Osteoblast (primary cell): Measurements from ENCODE around the gene ADI1. TPM values are rescaled to one million over a fixed set of nuclear protein-coding genes. Genes with fewer than 3 reads are reported as not detected.
A peak's percentile ranks its signal among the peaks of the same experiment; 100 is the strongest.

Experiments
- DNase-seq: peaks from one replicate; pipeline ENCODE4 v3.0.0; 2011; ENCODE audit warnings: low spot score, mixed read lengths; ENCODE audit not compliant: insufficient read length; ENCODE audit errors: missing footprints
- H2AFZ ChIP-seq: 2 replicates; pipeline ENCODE4 v1.6.0; 2011; ENCODE audit warnings: mild to moderate bottlenecking, low read length
- H3K27ac ChIP-seq: 2 replicates; pipeline ENCODE4 v1.5.1; 2011; ENCODE audit warnings: mild to moderate bottlenecking, low read depth, low read length, moderate library complexity
- H3K27me3 ChIP-seq: 2 replicates; pipeline ENCODE4 v1.6.0; 2012; ENCODE audit warnings: mild to moderate bottlenecking, control low read depth, inconsistent platforms, low read length, moderate library complexity; ENCODE audit not compliant: insufficient read depth
- H3K36me3 ChIP-seq: 2 replicates; pipeline ENCODE4 v1.5.1; 2011; ENCODE audit warnings: mild to moderate bottlenecking, low read length, control low read depth, moderate library complexity; ENCODE audit not compliant: insufficient read depth
- H3K4me1 ChIP-seq: 2 replicates; pipeline ENCODE4 v1.5.1; 2011; ENCODE audit warnings: mild to moderate bottlenecking, low read length, control low read depth, moderate library complexity; ENCODE audit not compliant: insufficient read depth
- H3K4me2 ChIP-seq: 2 replicates; pipeline ENCODE4 v1.6.0; 2011; ENCODE audit warnings: mild to moderate bottlenecking, low read length; ENCODE audit not compliant: insufficient read depth
- H3K4me3 ChIP-seq: fragments of 200-600 bp; sonication (generic); 3 replicates; pipeline ENCODE4 v1.5.1; 2012; ENCODE audit warnings: mild to moderate bottlenecking, low read length, inconsistent platforms; ENCODE audit not compliant: insufficient read depth
- H3K79me2 ChIP-seq: 2 replicates; pipeline ENCODE4 v1.6.0; 2012; ENCODE audit warnings: mild to moderate bottlenecking, low read length, control low read depth, inconsistent platforms; ENCODE audit not compliant: insufficient read depth
- H3K9me3 ChIP-seq: 2 replicates; pipeline ENCODE4 v1.5.1; 2011; ENCODE audit warnings: low read depth, low read length, control low read depth
- H4K20me1 ChIP-seq: 2 replicates; pipeline ENCODE4 v1.6.0; 2012; ENCODE audit warnings: mild to moderate bottlenecking, low read length, control low read depth; ENCODE audit not compliant: insufficient read depth
- total RNA-seq: library from RNA; depleted of rRNA; stranded (reverse); fragments of >200 nt; gene quantifications from 2 replicates; pipeline ENCODE4 v1.2.3, GENCODE V29; 2012
- TF ChIP-seq, protein P1 (sequence below): IDR thresholded peaks from 2 replicates; pipeline ENCODE4 v1.5.1; 2011; ENCODE audit warnings: mild to moderate bottlenecking, low read depth, low read length, moderate library complexity; ENCODE audit errors: extremely low read depth

ADI1 gene
- total RNA-seq, 1 donor, result 55.4 TPM

DNA sequence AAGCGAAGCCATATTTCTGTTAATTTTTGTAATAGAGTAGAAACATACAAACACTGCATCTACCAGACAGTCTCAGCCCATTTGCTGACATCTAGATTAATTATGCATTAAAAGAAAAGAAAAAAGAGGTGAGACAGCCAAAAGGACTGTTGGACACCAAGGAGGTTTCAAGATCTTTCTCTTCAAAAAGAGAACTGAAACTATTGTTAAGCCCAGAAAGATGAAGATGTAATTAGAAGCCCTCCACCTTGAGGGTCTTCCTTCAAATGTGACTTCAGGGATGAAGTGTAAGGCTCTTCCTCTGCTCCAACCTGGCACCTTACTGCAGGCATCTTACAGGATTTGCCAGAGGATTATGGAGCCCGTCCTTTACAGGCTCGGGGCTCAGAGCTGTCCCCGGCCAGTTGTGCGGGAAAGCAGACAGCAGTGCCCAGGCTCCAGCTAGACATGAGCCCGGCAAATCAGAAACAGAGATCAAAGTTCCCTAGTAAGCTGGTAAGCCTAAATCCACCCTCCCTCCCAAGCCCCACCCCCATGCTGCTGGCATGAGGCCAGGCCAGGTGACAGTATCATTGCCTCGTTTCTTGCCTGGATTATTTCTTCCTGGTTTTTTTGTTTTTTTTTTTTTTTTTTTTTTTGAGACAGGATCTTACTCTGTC lies 38.9 kb downstream of the ADI1 start:
- Histone ChIP-seq H3K9me3 (no peaks in the 10 kb centered on the region), H3K27me3 (no peaks in the 10 kb centered on the region), H3K27ac (no peak overlapping the region), H3K4me1 (no peaks in the 10 kb centered on the region), H4K20me1 (no peaks in the 10 kb centered on the region), H3K4me2 (no peak overlapping the region), H3K79me2 (no peaks in the 10 kb centered on the region), H3K4me3 (no peak overlapping the region), H2AFZ (no peak overlapping the region), H3K36me3 (peaks cover 16% of the 10 kb centered on the region)
- TF ChIP-seq, protein P1, sequence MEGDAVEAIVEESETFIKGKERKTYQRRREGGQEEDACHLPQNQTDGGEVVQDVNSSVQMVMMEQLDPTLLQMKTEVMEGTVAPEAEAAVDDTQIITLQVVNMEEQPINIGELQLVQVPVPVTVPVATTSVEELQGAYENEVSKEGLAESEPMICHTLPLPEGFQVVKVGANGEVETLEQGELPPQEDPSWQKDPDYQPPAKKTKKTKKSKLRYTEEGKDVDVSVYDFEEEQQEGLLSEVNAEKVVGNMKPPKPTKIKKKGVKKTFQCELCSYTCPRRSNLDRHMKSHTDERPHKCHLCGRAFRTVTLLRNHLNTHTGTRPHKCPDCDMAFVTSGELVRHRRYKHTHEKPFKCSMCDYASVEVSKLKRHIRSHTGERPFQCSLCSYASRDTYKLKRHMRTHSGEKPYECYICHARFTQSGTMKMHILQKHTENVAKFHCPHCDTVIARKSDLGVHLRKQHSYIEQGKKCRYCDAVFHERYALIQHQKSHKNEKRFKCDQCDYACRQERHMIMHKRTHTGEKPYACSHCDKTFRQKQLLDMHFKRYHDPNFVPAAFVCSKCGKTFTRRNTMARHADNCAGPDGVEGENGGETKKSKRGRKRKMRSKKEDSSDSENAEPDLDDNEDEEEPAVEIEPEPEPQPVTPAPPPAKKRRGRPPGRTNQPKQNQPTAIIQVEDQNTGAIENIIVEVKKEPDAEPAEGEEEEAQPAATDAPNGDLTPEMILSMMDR, result no peak
- DNase-seq, result peak; percentile 68

DNA sequence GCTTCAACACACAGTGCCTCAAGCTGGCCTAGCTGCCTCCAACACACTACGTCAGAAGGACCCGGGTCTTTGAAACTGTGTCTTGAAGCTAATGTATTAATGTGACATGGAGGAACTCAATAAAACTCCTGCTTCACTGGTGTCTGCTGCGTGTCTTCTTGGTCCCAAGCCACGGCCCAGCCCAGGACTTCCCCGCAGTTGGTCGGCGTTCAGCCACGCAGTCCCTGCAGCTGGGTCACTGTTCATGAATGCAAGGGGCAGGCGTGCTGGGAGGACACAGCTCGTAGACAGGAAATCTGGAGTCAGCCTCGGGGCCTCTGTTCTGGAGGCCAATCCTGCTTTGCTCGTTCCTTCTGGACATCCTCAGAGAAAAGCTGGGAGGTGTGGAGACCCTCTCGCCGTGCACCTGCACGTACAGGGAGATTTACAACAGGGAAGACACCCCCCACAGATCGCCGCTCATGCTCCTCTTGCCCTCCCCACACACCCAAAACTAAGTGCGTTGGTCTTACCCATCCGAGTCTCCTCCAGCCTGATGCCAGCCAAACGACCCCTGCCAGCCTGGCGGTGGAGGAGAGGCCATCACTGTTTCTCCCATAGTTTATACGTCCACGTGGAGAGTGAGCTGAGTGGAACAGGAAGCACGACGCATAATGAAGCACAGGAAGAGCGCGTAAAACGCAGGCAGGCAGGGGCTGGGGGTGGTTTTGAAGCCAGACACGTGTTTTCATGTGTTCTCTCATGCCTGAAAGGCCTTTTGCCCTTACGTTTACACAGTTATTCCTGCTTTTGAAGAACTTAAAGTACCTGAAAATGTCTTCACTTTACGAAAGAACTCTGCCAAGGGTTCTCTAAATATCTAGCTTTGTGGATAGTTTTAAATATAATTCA lies 39.7 kb downstream of the ADI1 start:
- no peaks in the 10 kb centered on the region for H3K4me1 ChIP-seq
- no peak overlapping the region for H3K4me3 ChIP-seq
- H2AFZ ChIP-seq, result no peak overlapping the region
- H4K20me1 ChIP-seq, result no peaks in the 10 kb centered on the region
- H3K27ac ChIP-seq, result no peak overlapping the region
- H3K4me2 ChIP-seq, result no peak overlapping the region
- H3K9me3 ChIP-seq, result no peaks in the 10 kb centered on the region
- H3K79me2 ChIP-seq, result no peaks in the 10 kb centered on the region
- H3K36me3 ChIP-seq, result peaks cover 21% of the 10 kb centered on the region
- TF ChIP-seq, protein P1, result no peak
- no peaks in the 10 kb centered on the region for H3K27me3 ChIP-seq
- DNase-seq, result peak; percentile 80

DNA sequence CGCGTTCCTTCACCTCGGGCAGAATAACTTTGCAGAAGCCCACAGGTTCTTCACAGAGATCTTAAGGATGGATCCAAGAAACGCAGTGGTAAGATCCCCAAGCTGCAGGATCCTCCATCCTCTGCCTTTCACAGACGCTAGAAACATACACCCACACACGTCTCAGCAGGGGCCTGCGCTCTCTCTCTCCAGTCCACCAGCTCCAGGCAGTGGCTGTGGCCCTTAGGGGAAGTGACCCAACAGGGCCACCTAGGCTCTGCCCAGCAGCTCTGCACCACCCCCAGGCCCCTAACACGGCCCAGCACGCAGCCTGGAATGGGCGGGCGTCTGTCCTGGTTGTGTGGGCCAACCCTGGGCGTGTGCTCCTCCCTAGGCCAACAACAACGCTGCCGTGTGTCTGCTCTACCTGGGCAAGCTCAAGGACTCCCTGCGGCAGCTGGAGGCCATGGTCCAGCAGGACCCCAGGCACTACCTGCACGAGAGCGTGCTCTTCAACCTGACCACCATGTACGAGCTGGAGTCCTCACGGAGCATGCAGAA lies 40.4 kb downstream of the ADI1 start:
- no peak overlapping the region for H3K27ac ChIP-seq
- H3K4me1 ChIP-seq, result no peaks in the 10 kb centered on the region
- peak; percentile 17 for DNase-seq
- H3K79me2 ChIP-seq, result no peaks in the 10 kb centered on the region
- H2AFZ ChIP-seq, result no peak overlapping the region
- H4K20me1 ChIP-seq, result no peaks in the 10 kb centered on the region
- H3K4me2 ChIP-seq, result no peak overlapping the region
- TF ChIP-seq, protein P1, result no peak
- H3K36me3 ChIP-seq, result peaks cover 26% of the 10 kb centered on the region
- no peaks in the 10 kb centered on the region for H3K27me3 ChIP-seq
- no peaks in the 10 kb centered on the region for H3K9me3 ChIP-seq
- H3K4me3 ChIP-seq, result no peak overlapping the region

DNA sequence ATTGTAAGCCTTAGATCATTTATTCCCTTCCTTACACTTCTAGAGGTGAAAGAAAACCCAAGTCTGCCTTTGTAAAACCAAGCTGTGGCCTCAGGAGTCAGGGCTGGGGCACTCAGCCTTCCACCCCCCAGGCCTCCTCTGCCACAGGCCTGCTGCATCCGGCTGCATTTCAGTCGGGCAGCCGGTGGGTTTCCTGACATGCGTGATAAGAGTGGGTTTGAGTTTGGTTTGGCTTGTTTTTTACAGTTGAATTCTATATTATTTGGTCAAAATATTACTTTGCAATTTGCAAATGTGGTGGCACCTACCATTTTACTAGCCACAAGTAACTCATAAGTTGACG lies 42.4 kb downstream of the ADI1 start:
- H4K20me1 ChIP-seq, result no peaks in the 10 kb centered on the region
- H3K9me3 ChIP-seq, result no peaks in the 10 kb centered on the region
- no peak overlapping the region for H3K4me2 ChIP-seq
- H3K4me1 ChIP-seq, result no peaks in the 10 kb centered on the region
- no peak overlapping the region for H3K4me3 ChIP-seq
- no peaks in the 10 kb centered on the region for H3K79me2 ChIP-seq
- H3K27ac ChIP-seq, result no peak overlapping the region
- peaks cover 32% of the 10 kb centered on the region for H3K36me3 ChIP-seq
- no peak overlapping the region for H2AFZ ChIP-seq
- H3K27me3 ChIP-seq, result no peaks in the 10 kb centered on the region
- TF ChIP-seq, protein P1, result no peak
- DNase-seq, result peak; percentile 35
